ENCODE measurements around the gene RIPOR3.
"Not testable (repeated sequence)": the region's sequence is repeated elsewhere in the genome, so short reads cannot be mapped to it uniquely, and the experiment has no call there.

RIPOR3 gene

GRCh38 chr20:50701041-50701963, 10.0 kb upstream of the RIPOR3 start:
- no peak for DNase-seq

GRCh38 chr20:50699688-50700087, 8.3 kb upstream of the RIPOR3 start:
- DNase-seq = no peak

GRCh38 chr20:50698255-50698654, 6.9 kb upstream of the RIPOR3 start:
- not testable (repeated sequence) for DNase-seq

- DNase-seq = no peak
Measured at GRCh38 chr20:50695135-50695872, 4.0 kb upstream of the RIPOR3 start.

- no peak for DNase-seq
Measured at GRCh38 chr20:50694379-50695134, 3.2 kb upstream of the RIPOR3 start.

GRCh38 chr20:50693001-50693400, 1.7 kb upstream of the RIPOR3 start:
- no peak for DNase-seq

- no peak for DNase-seq
Measured at GRCh38 chr20:50692552-50692933, 1.2 kb upstream of the RIPOR3 start.

GRCh38 chr20:50691573-50692551, 520 bp upstream of the RIPOR3 start:
- no peak for DNase-seq

- no peak for DNase-seq
Measured at GRCh38 chr20:50689864-50690649, 1.3 kb downstream of the RIPOR3 start.

- DNase-seq = no peak
Measured at GRCh38 chr20:50688256-50688975, 2.9 kb downstream of the RIPOR3 start.

GRCh38 chr20:50686821-50687220, 4.5 kb downstream of the RIPOR3 start:
- DNase-seq = no peak

GRCh38 chr20:50683570-50683969, 7.8 kb downstream of the RIPOR3 start:
- no peak for DNase-seq

GRCh38 chr20:50682947-50683530, 8.3 kb downstream of the RIPOR3 start:
- no peak for DNase-seq

GRCh38 chr20:50682065-50682464, 9.3 kb downstream of the RIPOR3 start:
- no peak for DNase-seq

- no peak for DNase-seq
Measured at GRCh38 chr20:50681359-50682064, 9.8 kb downstream of the RIPOR3 start.

- DNase-seq = no peak
Measured at GRCh38 chr20:50680105-50680960, 11.0 kb downstream of the RIPOR3 start.

GRCh38 chr20:50679753-50680104, 11.6 kb downstream of the RIPOR3 start:
- no peak for DNase-seq

- DNase-seq = no peak
Measured at GRCh38 chr20:50678169-50678898, 13.0 kb downstream of the RIPOR3 start.

All from GF-D8 (cell line).